CD4-positive, alpha-beta memory T cell (primary cell): ENCODE results near the gene CEND1. TPM values are rescaled to one million over a fixed set of nuclear protein-coding genes. Genes with fewer than 3 reads are reported as not detected.
"Not testable (repeated sequence)": the region's sequence is repeated elsewhere in the genome, so short reads cannot be mapped to it uniquely, and the experiment has no call there.

Experiments used
- CTCF ChIA-PET: fragments of 350-600 bp; sonication (Branson Sonifier 250); formaldehyde crosslinking; loops from one replicate; lab custom pipeline; 2021; ENCODE audit warnings: inconsistent platforms; ENCODE audit not compliant: partially characterized antibody; lab: Charles Lee
- POLR2A ChIA-PET: fragments of 350-600 bp; sonication (Branson Sonifier 250); formaldehyde crosslinking; loops from one replicate; lab custom pipeline; 2021; ENCODE audit not compliant: partially characterized antibody; lab: Charles Lee
- DNase-seq, 5 donors: peaks; one replicate each; pipeline versions ENCODE4 v3.0.0 to v3.0.0-alpha.2; 2020 to 2022; ENCODE audit warnings: mixed read lengths in 1 of 5
- H3K27ac ChIP-seq: one replicate; pipeline ENCODE4 v1.7.0; 2013; ENCODE audit warnings: low read depth, low read length
- H3K27me3 ChIP-seq: 2 replicates; pipeline ENCODE4 v1.7.0; 2013; ENCODE audit warnings: mild to moderate bottlenecking, low read length, moderate library complexity; ENCODE audit not compliant: insufficient read depth
- H3K36me3 ChIP-seq: 2 replicates; pipeline ENCODE4 v1.7.0; 2013; ENCODE audit warnings: mild to moderate bottlenecking, low read length, moderate library complexity; ENCODE audit not compliant: insufficient read depth
- H3K4me1 ChIP-seq: 2 replicates; pipeline ENCODE4 v1.7.0; 2013; ENCODE audit warnings: mild to moderate bottlenecking, low read length, moderate library complexity; ENCODE audit not compliant: insufficient read depth
- H3K4me3 ChIP-seq, 2 donors: one replicate each; pipeline ENCODE4 v1.7.0; 2013; ENCODE audit warnings: low read length in 2 of 2, mild to moderate bottlenecking in 1 of 2
- H3K9me3 ChIP-seq, 2 donors: one replicate each; pipeline ENCODE4 v1.7.0; 2013; ENCODE audit warnings: low read length in 2 of 2, control low read depth in 1 of 2; ENCODE audit not compliant: control insufficient read depth in 1 of 2
- H3K27ac Mint-ChIP-seq, 7 donors: one replicate each; pipeline ENCODE4 v1.8.0; 2020 to 2021; ENCODE audit warnings: mixed read lengths in 7 of 7, mild to moderate bottlenecking in 6 of 7, inconsistent platforms in 3 of 7, moderate library complexity in 3 of 7
- H3K27me3 Mint-ChIP-seq, 2 donors: one replicate each; pipeline ENCODE4 v1.8.0; 2020 to 2021; ENCODE audit warnings: mixed read lengths in 2 of 2
- H3K36me3 Mint-ChIP-seq, 2 donors: one replicate each; pipeline ENCODE4 v1.8.0; 2020 to 2021; ENCODE audit warnings: mixed read lengths in 2 of 2, inconsistent platforms in 1 of 2, mild to moderate bottlenecking in 1 of 2
- H3K4me1 Mint-ChIP-seq, 4 donors: one replicate each; pipeline ENCODE4 v1.8.0; 2020 to 2021; ENCODE audit warnings: mixed read lengths in 4 of 4, mild to moderate bottlenecking in 1 of 4
- H3K4me3 Mint-ChIP-seq, 8 donors: one replicate each; pipeline ENCODE4 v1.8.0; 2020 to 2021; ENCODE audit warnings: mixed read lengths in 8 of 8, mild to moderate bottlenecking in 7 of 8, moderate library complexity in 6 of 8, inconsistent platforms in 3 of 8
- H3K9me3 Mint-ChIP-seq, 8 donors: one replicate each; pipeline ENCODE4 v1.8.0; 2020 to 2021; ENCODE audit warnings: mixed read lengths in 8 of 8, mild to moderate bottlenecking in 5 of 8, inconsistent platforms in 3 of 8, moderate library complexity in 1 of 8
- intact Hi-C: fragments of 100-400 bp; cut with micrococcal nuclease; formaldehyde crosslinking; loops from one replicate; pipeline ENCODE4 v1.15.1; 2023
- polyA plus RNA-seq, 2 donors: library from polyadenylated mRNA; unstranded; fragments of 300-500 nt; fragmentation: Illumina TruSeq; gene quantifications; one replicate each; pipeline ENCODE4 v1.2.3, GENCODE V29; 2021
- total RNA-seq, 2 experiments: library from RNA; stranded (reverse); gene quantifications; one replicate each; pipeline ENCODE4 v1.2.3, GENCODE V29; 2021

Gene CEND1
- total and polyA plus RNA-seq, 4 experiments from 2014 or later: 0.19 TPM; not detected in 3

DNA sequence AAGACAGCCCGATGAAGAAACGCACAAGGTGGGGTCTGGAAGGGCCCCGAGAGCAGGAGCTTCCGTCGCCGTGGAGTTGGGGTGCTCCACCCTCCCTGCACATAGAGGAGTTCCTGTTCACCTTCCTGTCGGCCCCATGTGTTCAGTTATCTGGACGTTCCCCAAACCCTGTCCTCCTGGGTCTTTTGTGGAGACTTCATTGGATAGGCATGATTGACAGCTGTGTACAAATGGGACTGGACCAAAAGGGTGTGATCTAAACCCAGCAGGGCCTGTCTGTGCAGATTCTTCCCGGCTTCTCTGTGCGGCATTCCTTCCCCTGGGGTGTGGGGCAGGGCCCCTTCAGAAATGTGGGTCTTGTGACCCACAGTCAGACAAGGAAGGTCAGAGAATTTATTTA, 52.0 kb downstream of the CEND1 start:
- H3K9me3 Mint-ChIP-seq, H3K27me3 ChIP-seq, H3K4me3 ChIP-seq, H3K9me3 ChIP-seq, H3K36me3 Mint-ChIP-seq, intact Hi-C loops, DNase-seq, H3K27ac ChIP-seq, H3K36me3 ChIP-seq, H3K27me3 Mint-ChIP-seq: not testable (repeated sequence)
- ChIA-PET CTCF (interaction anchor here (1.1 to 1.4 kb wide), 2 partner anchors 11 to 12 kb away, joined by 3 to 5 read pairs; no protein-coding TSS in a partner anchor), POLR2A (interaction anchor here (0.9 to 1.5 kb wide), 6 partner anchors 9 to 123 kb away, joined by 3 to 13 read pairs (median 4); partner anchors contain the start of genes DEAF1, TALDO1 and TMEM80)
- H3K4me1 ChIP-seq: peaks cover 13% of the 10 kb centered on the region
- H3K27ac Mint-ChIP-seq: peak overlapping the region in 3 of 7 donors; percentile 70 to 85 (median 77)
- H3K4me1 Mint-ChIP-seq: peaks cover 11 to 17% (median 15%) of the 10 kb centered on the region in 4 donors
- H3K4me3 Mint-ChIP-seq: peak overlapping the region in 7 of 8 donors; percentile 32 to 82 (median 76)

DNA sequence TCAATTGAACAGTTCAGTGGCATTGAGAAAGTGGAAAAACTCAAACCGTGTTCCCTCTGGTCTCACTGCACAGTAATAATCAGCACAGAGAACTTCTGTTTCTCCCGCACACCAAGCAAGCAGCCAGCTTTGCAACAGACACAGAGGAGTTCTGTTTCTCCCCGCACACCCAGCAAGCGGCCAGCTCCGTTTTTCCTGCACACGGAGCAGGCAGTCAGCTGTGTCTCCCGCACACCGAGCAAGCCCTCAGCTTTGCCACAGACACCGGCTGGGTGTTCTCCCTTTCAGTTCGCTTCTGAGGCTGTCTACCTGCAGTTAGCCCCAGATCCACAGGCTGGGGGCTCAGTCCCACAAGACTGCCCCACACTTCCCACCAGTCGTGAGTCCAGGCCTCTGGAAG, 52.5 kb downstream of the CEND1 start:
- Mint-ChIP-seq H3K4me1 (peaks cover 11 to 17% (median 15%) of the 10 kb centered on the region in 4 donors), H3K4me3 (peak overlapping the region in 7 of 8 donors; percentile 32 to 82 (median 76)), H3K27me3 (no peaks in the 10 kb centered on the region), H3K36me3 (no peaks in the 10 kb centered on the region), H3K27ac (peak overlapping the region in 2 of 7 donors; percentile 70 to 77), H3K9me3 (no peaks in the 10 kb centered on the region)
- Histone ChIP-seq H3K4me1 (peaks cover 13% of the 10 kb centered on the region), H3K9me3 (no peaks in the 10 kb centered on the region), H3K27ac (no peak overlapping the region), H3K4me3 (no peak overlapping the region), H3K36me3 (no peaks in the 10 kb centered on the region), H3K27me3 (no peaks in the 10 kb centered on the region)
- ChIA-PET POLR2A (interaction anchor here (0.9 to 1.5 kb wide), 6 partner anchors 10 to 123 kb away, joined by 3 to 13 read pairs (median 4); partner anchors contain the start of genes DEAF1, TALDO1 and TMEM80), CTCF (interaction anchor here (1.4 kb wide), 1 partner anchor 11 kb away, joined by 5 read pairs; no protein-coding TSS in a partner anchor)
- DNase-seq: peak in 1 of 5 donors; percentile 13
- intact Hi-C loops: no loop called here

Other genes starting within 250 kb of the CEND1 start
- gene LMNTD2, start 229.4 kb downstream of the CEND1 start, total RNA-seq: 1 to 10 TPM; 7.0 to 8.1 TPM
- gene LMNTD2, start 229.4 kb downstream of the CEND1 start, polyA plus RNA-seq: 1 to 10 TPM in 1 of 2 donors, under 1 TPM in 1; 0.94 to 1.3 TPM
- 10 to 100 TPM; 52.7 to 55.2 TPM for gene RASSF7, start 229.1 kb downstream of the CEND1 start, total RNA-seq
- 10 to 100 TPM; 38.4 to 43.7 TPM for gene RASSF7, start 229.1 kb downstream of the CEND1 start, polyA plus RNA-seq
- gene PHRF1, start 213.6 kb downstream of the CEND1 start, total RNA-seq: 10 to 100 TPM; 49.2 to 54.5 TPM
- 10 to 100 TPM in 1 of 2 donors, under 1 TPM in 1; 0.93 to 17.0 TPM for gene PHRF1, start 213.6 kb downstream of the CEND1 start, polyA plus RNA-seq
- 10 to 100 TPM; 67.6 to 76.6 TPM for gene IRF7, start 174.1 kb downstream of the CEND1 start, total RNA-seq
- gene IRF7, start 174.1 kb downstream of the CEND1 start, polyA plus RNA-seq: 10 to 100 TPM; 20.8 to 37.4 TPM
- not detected for gene CDHR5, start 165.1 kb downstream of the CEND1 start, total RNA-seq
- gene CDHR5, start 165.1 kb downstream of the CEND1 start, polyA plus RNA-seq: not detected
- not detected for gene SCT, start 162.9 kb downstream of the CEND1 start, total RNA-seq
- not detected for gene SCT, start 162.9 kb downstream of the CEND1 start, polyA plus RNA-seq
- 1 to 10 TPM in 1 of 2 experiments, under 1 TPM in 1; 0.64 to 1.0 TPM for gene DRD4, start 152.8 kb downstream of the CEND1 start, total RNA-seq
- not detected for gene DRD4, start 152.8 kb downstream of the CEND1 start, polyA plus RNA-seq
- 10 to 100 TPM; 41.3 to 44.3 TPM for gene DEAF1, start 94.9 kb downstream of the CEND1 start, total RNA-seq
- 10 to 100 TPM; 34.5 to 50.8 TPM for gene DEAF1, start 94.9 kb downstream of the CEND1 start, polyA plus RNA-seq
- 10 to 100 TPM; 44.7 to 47.3 TPM for gene TMEM80, start 94.3 kb downstream of the CEND1 start, total RNA-seq
- gene TMEM80, start 94.3 kb downstream of the CEND1 start, polyA plus RNA-seq: 10 to 100 TPM; 27.0 to 32.6 TPM
- gene EPS8L2, start 83.9 kb downstream of the CEND1 start, total RNA-seq: 10 to 100 TPM; 17.4 to 17.8 TPM
- gene EPS8L2, start 83.9 kb downstream of the CEND1 start, polyA plus RNA-seq: 10 to 100 TPM; 15.4 to 19.5 TPM
- 10 to 100 TPM; 80.4 to 90.5 TPM for gene TALDO1, start 42.6 kb downstream of the CEND1 start, total RNA-seq
- gene TALDO1, start 42.6 kb downstream of the CEND1 start, polyA plus RNA-seq: 100 to 1,000 TPM; 174 to 244 TPM
- 10 to 100 TPM; 51.5 to 64.9 TPM for gene GATD1, start 12.6 kb downstream of the CEND1 start, total RNA-seq
- 10 to 100 TPM in 1 of 2 donors, 1 to 10 TPM in 1; 4.3 to 15.0 TPM for gene GATD1, start 12.6 kb downstream of the CEND1 start, polyA plus RNA-seq
- 10 to 100 TPM; 24.0 to 24.1 TPM for gene SLC25A22, start 8.2 kb upstream of the CEND1 start, total RNA-seq
- gene SLC25A22, start 8.2 kb upstream of the CEND1 start, polyA plus RNA-seq: 10 to 100 TPM in 1 of 2 donors, 1 to 10 TPM in 1; 9.4 to 13.5 TPM
- 10 to 100 TPM; 32.5 to 34.8 TPM for gene PIDD1, start 15.1 kb upstream of the CEND1 start, total RNA-seq
- 1 to 10 TPM; 7.0 to 7.8 TPM for gene PIDD1, start 15.1 kb upstream of the CEND1 start, polyA plus RNA-seq
- gene RPLP2, start 19.9 kb upstream of the CEND1 start, total RNA-seq: 1,000 to 10,000 TPM; 4,870 to 5,155 TPM
- gene RPLP2, start 19.9 kb upstream of the CEND1 start, polyA plus RNA-seq: 1,000 to 10,000 TPM; 1,822 to 3,757 TPM
- 100 to 1,000 TPM; 200 to 201 TPM for gene PNPLA2, start 28.8 kb upstream of the CEND1 start, total RNA-seq
- 10 to 100 TPM; 12.2 to 35.2 TPM for gene PNPLA2, start 28.8 kb upstream of the CEND1 start, polyA plus RNA-seq
- under 1 TPM in 1 of 2 experiments, not detected in 1; 0.55 TPM for gene CRACR2B, start 37.8 kb upstream of the CEND1 start, total RNA-seq
- gene CRACR2B, start 37.8 kb upstream of the CEND1 start, polyA plus RNA-seq: not detected
- 10 to 100 TPM; 20.7 to 23.4 TPM for gene CD151, start 42.9 kb upstream of the CEND1 start, total RNA-seq
- gene CD151, start 42.9 kb upstream of the CEND1 start, polyA plus RNA-seq: 10 to 100 TPM in 1 of 2 donors, 1 to 10 TPM in 1; 9.7 to 24.8 TPM
- gene POLR2L, start 52.4 kb upstream of the CEND1 start, total RNA-seq: 10 to 100 TPM; 55.8 to 56.2 TPM
- gene POLR2L, start 52.4 kb upstream of the CEND1 start, polyA plus RNA-seq: 100 to 1,000 TPM in 1 of 2 donors, 10 to 100 TPM in 1; 83.7 to 108 TPM
- 1 to 10 TPM; 5.3 to 5.8 TPM for gene TSPAN4, start 52.8 kb upstream of the CEND1 start, total RNA-seq
- gene TSPAN4, start 52.8 kb upstream of the CEND1 start, polyA plus RNA-seq: 1 to 10 TPM; 1.8 to 3.5 TPM
- gene CHID1, start 120.7 kb upstream of the CEND1 start, total RNA-seq: 10 to 100 TPM; 52.1 to 59.2 TPM
- 10 to 100 TPM; 46.9 to 82.3 TPM for gene CHID1, start 120.7 kb upstream of the CEND1 start, polyA plus RNA-seq
- 10 to 100 TPM; 81.7 to 87.4 TPM for gene AP2A2, start 135.8 kb upstream of the CEND1 start, total RNA-seq
- 10 to 100 TPM in 1 of 2 donors, 1 to 10 TPM in 1; 5.1 to 14.1 TPM for gene AP2A2, start 135.8 kb upstream of the CEND1 start, polyA plus RNA-seq
- gene MUC6, start 246.6 kb upstream of the CEND1 start, total RNA-seq: not detected
- under 1 TPM in 1 of 2 donors, not detected in 1; 0.13 TPM for gene MUC6, start 246.6 kb upstream of the CEND1 start, polyA plus RNA-seq